GM21717 (cell line): ENCODE data around the gene SPHK1.

Source experiments
- ATAC-seq: cut with Tn5 transposase; IDR thresholded peaks from one replicate; pipeline ENCODE4 v1.9.1; 2021; ENCODE audit warnings: mild to moderate bottlenecking, moderate library complexity; ENCODE audit not compliant: unreplicated experiment

Gene SPHK1

DNA sequence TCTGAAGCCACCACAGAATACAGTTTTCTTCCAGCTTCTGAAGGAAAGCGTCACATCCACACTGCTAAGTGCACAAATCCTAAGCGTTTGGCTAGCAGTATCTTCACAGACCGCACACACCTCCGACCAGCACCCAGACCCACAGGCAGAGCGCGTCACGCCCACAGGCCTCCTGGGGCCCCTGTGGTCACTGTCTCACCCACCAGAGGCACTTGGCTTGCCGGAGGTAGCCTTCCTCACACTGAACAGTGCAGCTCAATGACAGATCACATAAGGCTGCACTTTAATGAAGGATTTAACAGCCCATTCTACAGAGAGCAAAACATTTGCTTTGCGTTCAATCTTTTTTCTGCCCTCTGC, 21.2 kb downstream of the SPHK1 start:
- no peak for ATAC-seq

DNA sequence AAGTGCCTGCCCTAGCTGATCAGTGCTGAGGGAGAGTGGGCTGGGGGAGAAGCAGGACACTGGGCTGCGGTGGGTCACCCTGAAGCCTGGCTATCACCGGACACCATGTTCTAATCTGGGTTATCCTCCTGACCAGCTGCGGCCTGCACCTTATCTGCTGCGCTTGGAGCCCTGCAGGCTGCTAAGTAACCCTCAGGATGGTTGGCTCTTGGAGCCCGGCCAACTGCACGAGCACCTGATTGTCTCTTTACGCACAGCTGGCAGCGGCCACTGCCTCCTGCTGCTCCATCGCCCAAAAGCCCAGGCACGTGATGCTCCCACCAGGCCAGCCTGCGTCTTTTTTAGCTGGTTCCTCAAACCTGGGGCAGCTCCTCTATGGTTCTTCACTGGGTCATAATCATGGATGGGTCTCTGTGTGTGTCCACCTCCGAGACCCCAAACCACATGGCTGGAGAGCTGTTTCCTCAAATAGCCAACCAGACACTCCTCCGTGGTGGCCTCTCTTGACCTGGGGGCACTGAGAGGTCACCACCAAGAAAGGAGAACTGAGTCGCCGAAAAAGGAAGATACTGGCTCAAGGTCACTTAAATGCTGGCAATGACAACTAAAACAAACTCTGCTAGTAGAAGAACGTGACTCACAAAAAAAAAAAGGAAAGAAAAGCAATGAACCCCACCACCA, 21.7 kb downstream of the SPHK1 start:
- ATAC-seq = no peak

GRCh38 chr17:76407509-76407908, 23.1 kb downstream of the SPHK1 start:
- ATAC-seq = no peak

GRCh38 chr17:76408037-76408849, 23.8 kb downstream of the SPHK1 start:
- no peak for ATAC-seq

DNA sequence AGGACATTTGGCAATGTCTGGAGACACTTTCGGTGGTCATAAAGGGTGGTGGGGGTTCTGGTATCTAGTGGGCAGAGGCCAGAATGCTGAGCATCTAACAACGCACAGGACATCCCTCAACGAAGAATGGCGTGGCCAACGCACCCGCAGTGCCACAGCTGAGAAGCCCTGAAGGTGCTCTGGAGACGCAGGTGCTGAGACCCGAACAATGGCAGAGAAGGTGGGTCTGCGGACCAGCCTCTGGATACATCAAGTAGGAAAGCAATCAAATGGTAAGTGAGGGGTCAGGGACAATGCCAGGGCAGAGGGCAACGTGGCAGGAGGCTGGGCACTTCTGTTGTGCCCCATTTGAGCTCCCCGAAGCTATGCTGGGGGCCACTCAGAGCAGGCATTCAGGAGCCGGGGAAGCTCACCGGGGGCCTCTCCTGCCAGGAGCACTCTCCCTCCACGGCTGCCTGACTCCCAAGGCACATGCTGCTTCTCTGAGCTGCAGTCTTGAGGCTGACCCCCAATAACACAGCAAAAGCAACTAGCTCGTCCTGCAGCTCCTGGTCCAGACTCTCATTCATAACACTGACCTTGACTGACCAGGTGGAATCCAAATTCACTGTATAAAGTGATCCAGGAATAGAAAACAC, 26.0 kb downstream of the SPHK1 start:
- no peak for ATAC-seq

DNA sequence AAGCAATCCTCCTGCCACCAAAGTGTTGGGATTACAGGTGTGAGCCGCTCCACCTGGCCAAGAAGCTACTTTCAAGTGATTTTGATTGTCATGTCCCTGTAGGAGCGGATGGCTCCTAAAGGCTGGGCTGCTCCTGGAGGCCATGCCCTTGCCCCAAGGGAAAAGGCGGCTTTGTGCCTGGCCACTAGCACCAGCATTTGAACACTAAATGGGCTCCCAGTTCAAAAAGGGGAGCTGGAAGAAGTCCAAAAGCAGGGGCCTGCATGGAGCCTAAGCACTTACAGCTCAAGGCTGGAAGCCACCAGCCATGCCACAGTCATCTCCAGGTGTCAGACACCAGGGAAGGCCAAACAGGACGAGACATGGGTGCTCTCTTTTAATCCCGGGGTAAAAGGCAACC, 26.8 kb downstream of the SPHK1 start:
- no peak for ATAC-seq

GRCh38 chr17:76414334-76415295, 30.2 kb downstream of the SPHK1 start:
- no peak for ATAC-seq

DNA sequence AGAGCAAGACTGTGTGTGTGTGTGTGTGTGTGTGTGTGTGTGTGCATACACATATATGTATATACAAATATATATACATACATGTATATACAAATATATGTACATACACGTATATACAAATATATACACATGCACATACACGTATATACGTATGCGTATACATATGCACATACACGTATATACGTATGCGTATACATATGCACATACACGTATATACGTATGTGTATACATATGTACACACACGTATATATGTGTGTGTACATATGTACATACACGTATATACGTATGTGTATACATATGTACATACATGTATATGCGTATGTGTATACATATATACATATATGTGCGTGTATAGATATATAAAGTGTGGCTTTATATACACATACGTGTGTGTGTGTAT, 31.4 kb downstream of the SPHK1 start:
- no peak for ATAC-seq

GRCh38 chr17:76416457-76416856, 32.0 kb downstream of the SPHK1 start:
- no peak for ATAC-seq

GRCh38 chr17:76416899-76417298, 32.5 kb downstream of the SPHK1 start:
- no peak for ATAC-seq

GRCh38 chr17:76417499-76418143, 33.2 kb downstream of the SPHK1 start:
- no peak for ATAC-seq

GRCh38 chr17:76419576-76420260, 35.3 kb downstream of the SPHK1 start:
- ATAC-seq = no peak

DNA sequence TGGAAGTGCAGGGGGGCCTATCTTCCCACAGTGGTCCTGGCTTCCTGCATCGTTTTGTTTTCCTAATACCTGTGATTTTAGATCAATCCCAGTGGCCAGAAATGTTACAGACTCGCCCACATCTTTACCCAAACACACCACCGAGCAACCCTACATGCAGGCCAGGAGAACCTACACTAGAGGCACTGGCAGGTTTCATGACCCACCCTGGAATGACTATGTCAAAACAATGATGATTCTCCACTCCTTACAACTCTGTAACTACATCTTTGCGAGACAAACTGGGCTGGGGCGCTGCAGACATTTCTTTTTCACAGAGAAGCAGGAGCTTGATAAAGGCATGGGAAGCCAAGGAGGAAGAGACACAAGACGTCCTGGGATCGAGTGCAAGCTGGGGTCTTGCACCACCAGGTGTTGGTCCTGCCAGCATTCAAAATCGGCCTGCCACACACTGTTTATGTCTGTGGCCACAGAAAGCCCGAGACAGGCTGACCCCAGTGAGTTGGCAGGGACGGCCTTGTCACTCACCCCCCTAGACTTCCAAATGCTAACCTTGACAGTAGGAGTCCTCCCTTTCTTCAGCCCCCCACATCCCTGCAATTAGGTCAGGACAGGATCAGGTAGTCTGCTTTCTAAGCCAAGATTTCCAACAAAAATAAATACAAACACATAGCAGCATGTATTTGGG, 36.1 kb downstream of the SPHK1 start:
- no peak for ATAC-seq

DNA sequence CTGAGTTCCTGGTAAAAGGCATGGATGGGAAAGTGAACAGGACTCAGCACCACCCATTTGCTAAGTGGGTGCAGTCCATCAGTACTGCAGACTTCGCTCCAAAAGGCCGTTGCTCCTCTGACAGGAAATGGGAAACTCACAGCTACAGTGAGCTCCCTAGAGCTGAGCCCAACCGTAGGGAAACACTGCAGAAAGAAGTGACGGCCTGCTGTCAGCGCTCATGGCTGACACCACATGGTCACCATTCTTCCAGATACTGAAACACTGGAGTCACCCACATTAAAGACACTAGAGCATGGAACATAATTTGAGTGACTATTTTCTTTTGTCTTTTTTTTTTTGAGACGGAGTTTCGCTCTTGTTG, 36.6 kb downstream of the SPHK1 start:
- no peak for ATAC-seq

DNA sequence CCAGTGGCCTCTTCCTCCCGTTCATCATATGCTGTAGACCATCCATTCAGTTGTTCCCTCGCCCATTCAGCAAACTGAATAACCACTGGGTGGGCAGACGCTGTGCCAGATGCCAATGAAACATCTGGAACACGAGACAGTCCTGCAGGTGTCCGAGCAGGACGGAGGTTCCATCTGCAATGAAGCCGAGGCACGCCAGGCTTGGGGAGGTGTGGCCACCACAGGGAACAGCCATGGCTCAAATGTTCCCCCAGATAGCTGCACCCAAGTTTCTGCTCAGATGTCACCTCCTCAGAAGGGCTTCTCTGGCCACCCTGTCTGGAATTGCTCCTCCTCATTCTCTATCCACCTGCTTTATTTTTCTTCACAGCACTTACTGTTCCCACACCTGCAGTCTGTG, 38.0 kb downstream of the SPHK1 start:
- ATAC-seq = no peak

DNA sequence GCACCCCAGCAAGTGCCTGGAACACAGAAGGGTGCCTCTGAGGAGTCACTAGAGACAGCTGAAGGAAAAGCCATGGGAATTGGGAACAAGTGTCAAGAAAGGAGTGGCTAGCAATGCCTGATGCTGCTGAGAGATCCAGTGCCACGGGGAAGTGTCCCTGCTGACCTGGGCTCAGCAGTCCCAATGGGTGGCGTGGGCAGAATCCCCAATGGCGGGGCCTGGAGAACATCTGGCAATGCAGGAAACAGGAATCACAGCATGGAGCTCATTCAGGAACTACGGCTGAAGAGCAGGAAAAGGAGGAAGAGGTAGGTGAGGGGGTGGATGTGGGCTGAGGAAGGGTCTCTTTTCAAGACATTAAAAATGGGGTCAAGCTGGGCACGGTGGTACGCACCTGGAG, 38.5 kb downstream of the SPHK1 start:
- ATAC-seq = no peak

- no peak for ATAC-seq
Observed at GRCh38 chr17:76426853-76427252, 42.4 kb downstream of the SPHK1 start.

DNA sequence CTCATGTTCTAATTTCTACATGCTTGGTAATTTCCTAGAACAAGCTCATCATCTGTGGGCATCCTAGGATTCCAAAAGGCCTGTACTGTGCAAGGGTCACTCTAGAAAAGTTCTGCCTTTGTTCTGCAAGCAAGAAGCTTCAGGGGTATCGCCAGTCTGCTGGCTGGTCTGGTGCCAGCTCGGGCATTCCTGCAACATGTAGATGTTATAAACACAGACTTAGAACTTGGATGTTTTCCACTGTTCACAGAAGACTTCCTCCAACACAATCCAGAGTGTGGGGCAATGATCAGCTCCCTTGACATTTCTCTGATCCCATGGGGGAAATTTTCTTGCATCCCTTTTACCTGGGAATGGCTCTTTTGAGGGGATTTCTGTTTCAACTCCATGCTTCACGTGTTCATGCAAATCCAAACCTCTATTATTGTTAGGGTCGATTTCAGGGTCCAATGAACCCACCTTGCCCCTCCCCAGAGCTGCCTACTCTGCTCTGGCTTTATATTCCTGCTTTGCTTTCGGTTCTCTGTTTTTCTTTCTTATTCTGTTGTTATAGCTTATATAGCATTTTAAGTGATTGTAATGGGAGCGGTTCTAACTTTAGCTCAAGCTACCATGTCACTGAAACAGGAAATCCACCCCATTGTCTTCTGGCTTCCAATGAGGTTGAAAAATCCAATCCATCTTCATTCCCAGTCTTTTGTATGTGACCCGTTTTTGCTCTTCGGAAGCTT, 43.3 kb downstream of the SPHK1 start:
- no peak for ATAC-seq

- ATAC-seq = no peak
Observed at GRCh38 chr17:76428511-76428910, 44.1 kb downstream of the SPHK1 start.
